ENCODE measurements around the gene LCE3A.
"Not testable (repeated sequence)": the region's sequence is repeated elsewhere in the genome, so short reads cannot be mapped to it uniquely, and the experiment has no call there.

The LCE3A gene

DNA sequence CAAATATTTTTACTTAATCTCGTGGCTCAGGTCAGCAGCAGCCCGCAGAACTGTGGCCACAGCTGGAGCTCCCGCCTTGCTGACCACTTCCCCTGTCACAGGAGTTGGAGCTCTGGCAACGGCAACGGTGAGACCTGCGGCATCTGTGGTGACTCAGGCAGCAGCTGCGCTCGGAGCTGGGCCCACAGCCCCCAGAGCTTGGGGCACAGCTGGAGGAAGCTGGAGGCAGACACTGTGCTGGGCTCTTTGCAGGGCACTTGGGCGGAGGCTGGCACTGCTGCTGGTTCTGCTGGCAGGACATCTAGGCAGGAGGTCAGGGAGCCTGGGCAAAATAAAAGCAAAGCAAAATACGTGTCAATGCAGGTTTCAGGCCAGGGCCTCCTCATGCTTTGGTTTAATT is at the start of gene LCE3A:
Gene LCE3A (minus strand): TSS at position 301 of the 400 bp plus-strand sequence. CDS start 0 bp downstream, at position 301.
- no peak for DNase-seq

GRCh38 chr1:152667648-152668047 is 44.7 kb upstream of the LCE3A start:
- DNase-seq, result no peak

- DNase-seq, result not testable (repeated sequence)
Measured at GRCh38 chr1:152666171-152666570, 43.3 kb upstream of the LCE3A start.

GRCh38 chr1:152663098-152663497 is 40.2 kb upstream of the LCE3A start, which contains the start of gene LCE2D:
Gene LCE2D (plus strand): TSS chr1:152663380. CDS start chr1:152664106, 726 bp downstream.
- DNase-seq, result no peak

DNA sequence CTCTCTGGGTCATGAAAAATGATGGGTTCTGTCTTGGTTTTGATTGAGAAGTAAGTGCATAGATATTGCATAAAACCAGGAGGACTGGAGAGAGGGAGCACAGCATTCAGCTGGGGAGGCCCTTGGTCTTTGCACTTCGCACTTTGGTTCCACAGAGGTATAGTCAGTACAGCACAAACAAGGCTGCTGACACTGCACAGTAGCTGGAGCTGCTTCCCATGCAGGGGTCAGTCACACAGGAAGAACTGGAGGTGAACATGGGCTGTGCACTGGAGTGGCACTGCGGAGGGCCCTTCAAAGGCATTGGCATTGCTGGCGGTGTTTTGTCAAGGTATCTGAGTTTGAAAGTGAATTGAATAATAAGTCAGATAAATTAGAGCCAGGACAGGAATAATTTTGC is 35.7 kb upstream of the LCE3A start:
- DNase-seq, result no peak

DNA sequence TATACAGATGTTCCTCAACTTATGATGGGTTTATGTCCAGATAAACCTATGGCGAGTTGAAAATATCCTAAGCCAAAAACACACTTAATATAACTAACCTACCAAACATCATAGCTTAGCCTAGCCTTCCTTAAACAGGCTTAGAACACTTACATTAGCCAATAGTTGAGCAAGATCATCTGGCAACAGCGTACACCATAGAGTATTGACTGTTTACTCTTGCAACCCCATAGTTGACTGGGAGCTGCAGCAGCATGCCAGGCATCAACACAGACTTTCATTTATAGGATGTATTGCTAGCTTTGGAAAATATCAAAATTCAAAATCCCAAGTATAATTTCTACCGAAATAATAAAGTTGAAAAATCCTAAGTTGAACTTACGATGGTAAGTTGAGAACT is 34.8 kb upstream of the LCE3A start:
- no peak for DNase-seq

- DNase-seq, result no peak
Measured at GRCh38 chr1:152656459-152656858, 33.6 kb upstream of the LCE3A start.

GRCh38 chr1:152654110-152654509 is 31.2 kb upstream of the LCE3A start:
- DNase-seq, result no peak

DNA sequence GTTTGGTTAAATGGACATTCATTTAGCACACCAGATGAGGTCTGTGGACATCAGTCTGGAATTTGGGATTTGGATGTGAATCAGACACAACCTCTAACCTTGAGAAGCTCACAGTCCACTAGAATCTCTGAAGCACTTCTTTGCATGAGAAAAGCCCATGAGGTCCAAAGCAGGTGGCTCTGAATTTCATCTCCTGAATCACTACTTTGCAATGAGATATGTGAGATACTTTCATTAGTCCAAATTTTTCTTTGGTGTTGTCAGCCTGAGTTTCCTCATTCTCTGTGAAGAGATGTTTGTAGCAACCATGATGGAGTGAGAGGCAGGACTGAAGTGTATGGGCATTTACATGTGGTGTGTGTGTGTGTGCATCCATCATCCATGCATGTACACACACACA is 23.8 kb upstream of the LCE3A start:
- DNase-seq, result no peak

- DNase-seq, result no peak
Measured at GRCh38 chr1:152645146-152645545, 22.2 kb upstream of the LCE3A start.

- DNase-seq, result no peak
Measured at GRCh38 chr1:152643945-152644344, 21.0 kb upstream of the LCE3A start.

- DNase-seq, result no peak
Measured at GRCh38 chr1:152640351-152640750, 17.4 kb upstream of the LCE3A start.

DNA sequence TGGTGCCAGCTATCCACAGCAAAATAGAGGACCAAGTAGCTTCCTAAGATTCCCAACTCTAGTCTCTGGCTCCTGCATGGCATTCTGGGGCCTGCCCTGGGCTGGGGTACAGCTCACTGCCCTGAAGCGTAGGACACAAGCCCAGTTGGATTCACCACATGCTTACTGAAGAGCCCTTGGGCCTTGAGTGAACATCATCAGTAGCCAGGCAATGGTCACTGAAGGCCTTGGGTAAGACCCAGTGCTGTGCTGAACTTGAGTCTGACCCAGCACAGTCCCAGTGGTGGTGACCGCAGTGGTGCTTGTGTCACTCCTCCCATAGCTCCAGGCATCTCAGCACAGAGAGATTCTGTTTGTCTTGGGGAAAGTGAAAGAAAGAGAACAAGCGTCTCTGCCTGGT is 7.7 kb upstream of the LCE3A start:
- no peak for DNase-seq

DNA sequence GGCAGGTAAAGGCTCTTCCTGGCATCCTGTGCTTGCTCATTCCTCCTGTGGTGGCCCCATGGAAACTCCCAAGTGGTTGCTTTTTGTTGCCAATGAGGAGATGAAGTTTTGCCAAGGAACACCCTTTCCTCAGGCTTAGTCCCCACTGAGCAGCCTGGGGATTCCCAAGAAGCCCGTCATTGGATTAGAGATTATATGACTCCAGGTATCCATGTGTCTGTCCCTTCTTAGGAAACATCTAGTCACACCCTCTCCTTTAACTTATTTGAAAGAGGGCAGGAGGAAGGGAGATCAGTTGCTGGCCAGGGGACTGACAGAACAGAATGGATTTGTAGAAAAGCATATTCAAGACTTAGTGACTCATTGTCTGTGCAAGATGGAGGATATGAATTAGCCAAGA is 3.8 kb upstream of the LCE3A start:
- DNase-seq, result no peak

- no peak for DNase-seq
Measured at GRCh38 chr1:152623203-152623844, 421 bp upstream of the LCE3A start.

DNA sequence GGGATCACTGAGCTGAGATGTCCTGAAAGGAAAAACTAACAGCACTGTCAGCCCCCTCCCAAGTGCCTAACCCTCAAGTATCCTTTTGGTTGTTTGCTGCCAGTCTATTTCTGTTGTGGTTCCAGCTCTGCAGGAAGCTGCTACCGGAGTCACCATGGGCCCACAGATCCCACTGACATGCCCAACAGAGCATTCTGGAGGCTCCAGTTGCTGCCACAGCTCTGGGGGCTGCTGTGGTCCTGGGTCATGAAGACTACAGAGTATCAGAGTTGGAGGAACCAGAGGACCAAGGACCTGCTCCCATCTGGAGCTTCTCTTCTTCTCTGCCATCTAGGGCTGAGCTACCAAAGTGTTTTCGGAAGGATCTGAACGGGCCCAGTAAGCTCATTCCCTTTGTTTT is 910 bp downstream of the LCE3A start:
- no peak for DNase-seq

DNA sequence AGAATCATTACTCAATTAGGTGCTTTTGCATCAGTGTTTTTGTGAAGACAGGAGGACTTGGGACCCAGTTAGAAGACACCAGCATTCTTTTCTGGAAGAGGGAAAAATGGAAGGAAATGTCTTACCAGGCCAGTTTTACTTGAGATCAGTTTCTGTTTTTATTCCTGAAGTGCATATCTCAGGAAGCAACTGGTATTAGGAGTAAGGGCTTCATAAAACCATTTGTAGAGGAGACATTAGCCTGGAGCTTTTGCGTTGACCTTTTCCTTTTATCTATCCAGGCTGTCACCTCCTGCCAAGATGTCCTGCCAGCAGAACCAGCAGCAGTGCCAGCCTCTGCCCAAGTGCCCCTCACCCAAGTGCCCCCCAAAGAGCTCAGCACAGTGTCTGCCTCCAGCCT is 9.4 kb downstream of the LCE3A start, which contains the start of gene LCE3B:
Gene LCE3B (plus strand): TSS at position 301 of the 400 bp plus-strand sequence. CDS start 0 bp downstream, at position 301.
- DNase-seq, result no peak

GRCh38 chr1:152599934-152600333 is 23.0 kb downstream of the LCE3A start, which contains the start of gene LCE3C:
Gene LCE3C (plus strand): TSS chr1:152600234. CDS start chr1:152600732, 498 bp downstream.
- DNase-seq, result no peak

DNA sequence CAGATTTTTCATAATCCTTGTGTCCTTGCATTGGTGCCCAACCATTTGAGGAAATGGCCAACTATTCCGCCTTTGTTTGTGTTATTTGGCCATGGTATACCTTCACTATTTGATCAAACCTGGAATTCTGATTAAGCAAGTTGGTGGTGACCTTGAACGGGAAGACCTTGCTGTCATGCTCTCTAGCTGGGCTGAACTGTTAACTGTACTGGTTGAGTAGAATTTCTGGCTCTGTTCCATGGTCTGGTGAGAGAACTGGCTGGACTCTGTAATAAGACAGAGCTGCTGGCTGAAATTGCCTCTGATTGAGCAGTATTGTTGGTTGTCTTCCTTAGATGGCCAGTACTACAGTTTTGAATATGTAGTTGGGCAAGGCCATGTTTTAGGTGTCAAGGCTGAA is 25.9 kb downstream of the LCE3A start:
- DNase-seq, result no peak

GRCh38 chr1:152585586-152585985 is 37.3 kb downstream of the LCE3A start:
- DNase-seq, result no peak

- DNase-seq, result no peak
Measured at GRCh38 chr1:152582647-152583046, 40.3 kb downstream of the LCE3A start.

- no peak for DNase-seq
Measured at GRCh38 chr1:152580433-152580832, 42.5 kb downstream of the LCE3A start, which contains the start of gene LCE3D. Gene LCE3D (minus strand): TSS chr1:152580516. CDS start chr1:152579936, 580 bp downstream.

DNA sequence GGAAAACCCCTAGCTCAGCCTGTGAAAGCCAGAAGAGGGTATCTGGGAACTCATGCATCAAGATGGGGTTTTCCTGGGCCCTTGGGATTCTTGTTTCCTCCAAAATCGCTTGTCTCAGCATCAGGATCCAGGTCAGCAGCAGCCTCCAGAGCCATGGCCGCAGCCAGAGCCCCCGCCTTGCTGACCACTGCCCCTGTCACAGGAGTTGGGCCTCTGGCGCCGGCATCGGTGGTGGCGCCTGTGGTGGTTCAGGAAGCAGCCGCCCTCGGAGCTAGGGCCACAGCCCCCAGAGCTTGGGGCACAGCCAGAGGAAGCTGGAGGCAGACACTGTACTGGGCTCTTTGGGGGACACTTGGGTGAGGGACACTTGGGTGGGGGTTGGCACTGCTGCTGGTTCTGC is 43.4 kb downstream of the LCE3A start:
- not testable (repeated sequence) for DNase-seq

DNA sequence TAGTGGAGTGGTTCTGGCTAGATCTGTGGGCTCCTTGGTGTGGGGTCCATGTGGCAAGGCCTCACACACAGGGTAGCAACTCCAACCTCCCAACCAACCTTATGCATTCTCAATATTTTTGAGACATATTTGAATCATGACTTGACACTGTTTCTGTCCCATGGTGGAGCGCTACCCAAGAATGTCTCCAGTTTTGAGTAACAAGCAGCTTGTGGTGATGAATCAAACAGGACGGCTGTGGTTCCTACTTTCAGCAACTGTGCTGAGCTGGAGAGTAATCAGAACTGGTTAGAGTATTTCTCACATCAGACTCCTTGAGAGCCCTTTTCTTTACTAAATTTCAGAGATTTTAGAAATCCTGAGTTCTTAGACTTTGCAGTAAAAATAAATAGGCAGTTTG is 45.7 kb downstream of the LCE3A start:
- DNase-seq, result no peak
